Endothelial cell of umbilical vein (primary cell): Measurements from ENCODE around the gene ZNF790.

ENCODE experiments used
- CTCF ChIP-seq, 2 donors: IDR thresholded peaks; 1 replicate in 1 of 2; 2 replicates in 1 of 2; pipeline ENCODE4 v1.5.1; 2011; ENCODE audit warnings: low read length in 2 of 2, mild to moderate bottlenecking in 2 of 2, moderate library complexity in 2 of 2, control low read depth in 1 of 2, inconsistent platforms in 1 of 2, low read depth in 1 of 2; ENCODE audit not compliant: insufficient read depth in 1 of 2; ENCODE audit errors: extremely low read depth in 1 of 2
- EZH2 ChIP-seq: IDR thresholded peaks from 2 replicates; pipeline ENCODE4 v1.6.1; 2012; ENCODE audit warnings: borderline replicate concordance, low read depth, mild to moderate bottlenecking, moderate library complexity, low read length, inconsistent platforms; ENCODE audit not compliant: severe bottlenecking
- JUN ChIP-seq: IDR thresholded peaks from 2 replicates; pipeline ENCODE4 v1.6.1; 2011; ENCODE audit warnings: borderline replicate concordance, low read depth; ENCODE audit not compliant: insufficient read length, insufficient read depth
- MAX ChIP-seq: IDR thresholded peaks from 2 replicates; pipeline ENCODE4 v1.6.1; 2011; ENCODE audit not compliant: insufficient read depth, insufficient read length
- MYC ChIP-seq: IDR thresholded peaks from one replicate; pipeline ENCODE4 v1.6.1; 2011; ENCODE audit warnings: mild to moderate bottlenecking, low read depth, low read length
- POLR2A ChIP-seq: IDR thresholded peaks from 2 replicates; pipeline ENCODE4 v1.6.1; 2012; ENCODE audit warnings: low read depth, mild to moderate bottlenecking, control low read depth, low read length
- POLR2AphosphoS5 ChIP-seq: IDR thresholded peaks from 2 replicates; pipeline ENCODE4 v1.6.1; 2012; ENCODE audit warnings: low read depth, mild to moderate bottlenecking, control low read depth, low read length, moderate library complexity; ENCODE audit not compliant: insufficient read depth

GRCh38 chr19:36775768-36776167 lies 62.4 kb downstream of the ZNF790 start:
- TF ChIP-seq EZH2 = no peak
- TF ChIP-seq CTCF (IDR thresholded peaks at IDR 0.05; ENCODE audit: extremely low read depth in 1 of 2, insufficient read depth in 1 of 2, low read depth in 1 of 2, low read length in 2 of 2) = no peak
- no peak for TF ChIP-seq POLR2A
- no peak for TF ChIP-seq MAX
- TF ChIP-seq POLR2AphosphoS5 = no peak
- no peak for TF ChIP-seq JUN
- TF ChIP-seq MYC = no peak
